K562 (cell line): ENCODE results near the gene MLLT3. TPM values are rescaled to one million over a fixed set of nuclear protein-coding genes. Genes with fewer than 3 reads are reported as not detected.

Source experiments
- ATAC-seq: fragments of 200-7000 bp; cut with Tn5 transposase; 3 replicates; pipeline ENCODE4 v1.9.1; 2020; ENCODE audit warnings: moderate library complexity
- BruUV-seq: library from RNA; stranded (reverse); fragments of 400-500 nt; replicated peaks from 2 replicates; lab custom pipeline; 2021; lab: Mats Ljungman, UMichigan
- CTCF ChIA-PET: fragments of 300-600 bp; formaldehyde crosslinking; extraction: SDS; loops from one replicate; lab custom pipeline; 2021; ENCODE audit warnings: low intra/inter-chr PET ratio; lab: Yijun Ruan, JAX
- POLR2A ChIA-PET: fragments of 300-600, 350-650 bp; sonication (Branson Sonifier 250); formaldehyde crosslinking; extraction: SDS; loops from one replicate; lab custom pipeline; 2021; ENCODE audit warnings: antibody characterized with exemption, inconsistent platforms; lab: Yijun Ruan, JAX
- DNase-seq, 4 experiments: peaks; one replicate each; pipeline versions ENCODE4 v3.0.0 to v3.0.0-alpha.2; 2011 to 2018; ENCODE audit warnings: low spot score in 3 of 4, mixed read lengths in 3 of 4; ENCODE audit errors: extremely low read depth in 1 of 4
- FAIRE-seq: peaks from 2 replicates; lab custom pipeline; 2011; peaks lifted over from hg19 to GRCh38; lab: Jason Lieb, UNC
- H2AFZ ChIP-seq: 2 replicates; pipeline ENCODE4 v1.6.0; 2011; ENCODE audit warnings: low read depth, low read length, control low read depth, inconsistent platforms
- H3K27ac ChIP-seq: fragments of 200-600 bp; 3 replicates; pipeline ENCODE4 v1.8.0; 2011; ENCODE audit warnings: low read depth, mild to moderate bottlenecking, control low read depth, inconsistent platforms, low read length, moderate library complexity, mixed read lengths; ENCODE audit errors: extremely low read depth
- H3K27me3 ChIP-seq, 2 experiments: fragments of 300-600 bp in 1 of 2; 2 replicates in 1 of 2; 3 replicates in 1 of 2; pipeline versions ENCODE4 v1.6.0 to v1.8.0; 2011; ENCODE audit warnings: inconsistent platforms in 2 of 2, low read length in 2 of 2, mild to moderate bottlenecking in 1 of 2, mixed read lengths in 1 of 2, moderate library complexity in 1 of 2; ENCODE audit not compliant: control insufficient read depth in 2 of 2, insufficient read depth in 2 of 2
- H3K36me3 ChIP-seq: fragments of 300-600 bp; 3 replicates; pipeline ENCODE4 v1.8.0; 2011; ENCODE audit warnings: mild to moderate bottlenecking, low read length, inconsistent platforms; ENCODE audit not compliant: control insufficient read depth, insufficient read depth
- H3K4me1 ChIP-seq, 2 experiments: fragments of 200-600 bp in 1 of 2; replicated peaks in 1 of 2; 2 replicates in 1 of 2; 3 replicates in 1 of 2; pipeline versions ENCODE4 v1.5.1 to v1.8.0; 2011; ENCODE audit warnings: inconsistent platforms in 2 of 2, low read length in 2 of 2, mild to moderate bottlenecking in 1 of 2, mixed read lengths in 1 of 2, moderate library complexity in 1 of 2; ENCODE audit not compliant: control insufficient read depth in 2 of 2, insufficient read depth in 2 of 2
- H3K4me2 ChIP-seq: 2 replicates; pipeline ENCODE4 v1.6.1; 2011; ENCODE audit warnings: low read length, control low read depth, inconsistent platforms, mixed read lengths; ENCODE audit not compliant: insufficient read depth
- H3K4me3 ChIP-seq: fragments of 200-600 bp; sonication (generic), shearing (Covaris generic); 2 replicates; pipeline ENCODE4 v1.5.1; 2016; ENCODE audit warnings: control low read depth, inconsistent platforms
- H3K79me2 ChIP-seq: fragments of 200-600 bp; 3 replicates; pipeline ENCODE4 v1.8.0; 2011; ENCODE audit warnings: low read length, inconsistent platforms; ENCODE audit not compliant: control insufficient read depth, insufficient read depth
- H3K9ac ChIP-seq, 2 experiments: 2 replicates each; pipeline versions ENCODE4 v1.6.0 to v1.6.1; 2011; ENCODE audit warnings: low read depth in 2 of 2, low read length in 2 of 2, control low read depth in 1 of 2, inconsistent platforms in 1 of 2, mild to moderate bottlenecking in 1 of 2, mixed read lengths in 1 of 2; ENCODE audit not compliant: insufficient read depth in 1 of 2
- H3K9me1 ChIP-seq: one replicate; pipeline ENCODE4 v1.6.0; 2011; ENCODE audit warnings: inconsistent platforms, mild to moderate bottlenecking, low read length, moderate library complexity; ENCODE audit not compliant: control insufficient read depth, insufficient read depth
- H3K9me3 ChIP-seq: replicated peaks from 2 replicates; pipeline ENCODE4 v1.5.1; 2011; ENCODE audit warnings: low read depth, low read length, inconsistent platforms; ENCODE audit not compliant: control insufficient read depth, insufficient read depth
- H4K20me1 ChIP-seq: replicated peaks from 2 replicates; pipeline ENCODE4 v1.6.1; 2011; ENCODE audit warnings: low read length, inconsistent platforms, mixed read lengths; ENCODE audit not compliant: control insufficient read depth, insufficient read depth
- BRD4 ChIP-seq: fragments of 200-600 bp; sonication (generic); IDR thresholded peaks from 2 replicates; pipeline ENCODE4 v1.6.1; 2017; ENCODE audit warnings: inconsistent platforms
- CBX2 ChIP-seq: fragments of 200-600 bp; sonication (generic); IDR thresholded peaks from one replicate; pipeline ENCODE4 v1.6.1; 2012; ENCODE audit warnings: mild to moderate bottlenecking, low read length, inconsistent platforms; ENCODE audit not compliant: insufficient read depth, poor library complexity, severe bottlenecking
- CHD2 ChIP-seq: IDR thresholded peaks from 2 replicates; pipeline ENCODE4 v1.6.1; 2011; ENCODE audit warnings: low read depth, low read length
- ETV1 ChIP-seq: fragments of 450-650 bp; conservative IDR thresholded peaks from 2 replicates; pipeline ENCODE4 v1.6.1; 2016; ENCODE audit warnings: missing genetic modification characterization, control low read depth, low read depth, missing compliant biosample characterization
- GATA2 ChIP-seq: sonication (generic); formaldehyde crosslinking; IDR thresholded peaks from 2 replicates; pipeline ENCODE4 v1.4.0; 2020; ENCODE audit warnings: mild to moderate bottlenecking, missing genetic modification reagents
- HCFC1 ChIP-seq: IDR thresholded peaks from 2 replicates; pipeline ENCODE4 v1.6.1; 2012; ENCODE audit warnings: low read depth, low read length, improper control_type of control experiment
- NCOA6 ChIP-seq: fragments of 450-650 bp; IDR thresholded peaks from 2 replicates; pipeline ENCODE4 v1.6.1; 2017; ENCODE audit warnings: mild to moderate bottlenecking
- POLR2A ChIP-seq: fragments of 450-650 bp; conservative IDR thresholded peaks from 2 replicates; pipeline ENCODE4 v1.6.1; 2016
- POLR2AphosphoS5 ChIP-seq: IDR thresholded peaks from 2 replicates; pipeline ENCODE4 v1.6.1; 2011; ENCODE audit warnings: mild to moderate bottlenecking, low read depth, low read length, moderate library complexity; ENCODE audit not compliant: control insufficient read depth, insufficient read depth
- PTBP1 ChIP-seq: fragments of 200-400 bp; formaldehyde crosslinking; IDR thresholded peaks from 2 replicates; pipeline ENCODE4 v1.6.1; 2017; ENCODE audit warnings: low read depth, low read length
- SIN3B ChIP-seq: fragments of 450-650 bp; IDR thresholded peaks from 2 replicates; pipeline ENCODE4 v1.6.1; 2017; ENCODE audit warnings: low read depth, mild to moderate bottlenecking, moderate library complexity
- SP2 ChIP-seq: IDR thresholded peaks from 2 replicates; pipeline ENCODE4 v1.6.1; 2011; ENCODE audit warnings: mild to moderate bottlenecking, low read depth, low read length, moderate library complexity; ENCODE audit not compliant: poor library complexity, severe bottlenecking; ENCODE audit errors: extremely low read depth
- ZFX ChIP-seq: sonication (generic); formaldehyde crosslinking; IDR thresholded peaks from 2 replicates; pipeline ENCODE4 v1.8.0; 2022; ENCODE audit warnings: mild to moderate bottlenecking, missing genetic modification reagents, moderate library complexity
- ZNF121 ChIP-seq: sonication (generic); formaldehyde crosslinking; conservative IDR thresholded peaks from 2 replicates; pipeline ENCODE4 v1.8.0; 2022; ENCODE audit warnings: missing genetic modification reagents
- ZNF217 ChIP-seq: sonication (generic); formaldehyde crosslinking; IDR thresholded peaks from 2 replicates; pipeline ENCODE4 v1.8.0; 2022; ENCODE audit warnings: mild to moderate bottlenecking, missing genetic modification reagents
- WGBS: fragments of 100-300 bp; shearing (Covaris generic); methylation state at CpG from one replicate; pipeline ENCODE4 v1.1.6; 2016; ENCODE audit warnings: low coverage, mixed read lengths; ENCODE audit not compliant: insufficient coverage; ENCODE audit errors: missing lambda C conversion rate; 5-methylcytosine and 5-hydroxymethylcytosine counted together
- in situ Hi-C: fragments of 300-500 bp; cut with MboI; formaldehyde crosslinking; loops from 4 replicates; pipeline ENCODE4 v1.15.0; 2018; ENCODE audit warnings: inconsistent platforms, mixed read lengths
- intact Hi-C: fragments of 100-400 bp; cut with micrococcal nuclease; formaldehyde crosslinking; loops from 2 replicates; pipeline ENCODE4 v1.14.2; 2022
- polyA plus RNA-seq, 8 experiments: library from polyadenylated mRNA; depleted of rRNA in 4 of 8; stranded (reverse) in 5 of 8; unstranded in 3 of 8; fragments of >200 nt; fragmentation: Nextera tagmentation in 2 of 8; fragmentation: Illumina TruSeq in 1 of 8; extraction: Ambion mirVana in 2 of 8; extraction: Trizol in 1 of 8; gene quantifications; 2 replicates each; pipeline versions ENCODE4 v1.2.1 to v1.2.3, GENCODE V29; 2011 to 2014; ENCODE audit warnings: inconsistent platforms in 1 of 8, missing spikeins in 1 of 8
- total RNA-seq, 7 experiments: library from RNA; depleted of rRNA in 6 of 7; stranded (reverse); fragments of >200 nt in 6 of 7; fragmentation: Illumina TruSeq in 2 of 7; extraction: Trizol in 2 of 7; gene quantifications; 2 replicates each; pipeline versions ENCODE4 v1.2.1 to v1.2.3, GENCODE V29; 2011 to 2021; ENCODE audit warnings: low replicate concordance in 1 of 7
- TF ChIP-seq, protein P1 (sequence below), 2 experiments: fragments of 450-650 bp in 1 of 2; sonication (generic) in 1 of 2; formaldehyde crosslinking in 1 of 2; IDR thresholded peaks; 2 replicates each; pipeline versions ENCODE4 v1.7.1 to v1.9.0; 2016 to 2022; ENCODE audit warnings: inconsistent platforms in 1 of 2, mild to moderate bottlenecking in 1 of 2, missing genetic modification reagents in 1 of 2

The MLLT3 gene
- total and polyA plus RNA-seq, 9 of the 15 experiments (the other 6 are each of a cell fraction or from before 2014, with no cell fraction given), result 0.07 to 0.42 (median 0.22) TPM; not detected in 4

GRCh38 chr9:20379804-20380225, 242.5 kb downstream of the MLLT3 start:
- ATAC-seq, result no peak
- Histone ChIP-seq H3K79me2 (no peaks in the 10 kb centered on the region), H3K9me3 (no peaks in the 10 kb centered on the region), H3K4me2 (no peak overlapping the region), H3K27me3 (no peaks in the 10 kb centered on the region), H2AFZ (no peak overlapping the region), H3K4me3 (no peak overlapping the region), H3K4me1 (no peaks in the 10 kb centered on the region), H3K27ac (no peak overlapping the region), H4K20me1 (no peaks in the 10 kb centered on the region)
- CTCF ChIA-PET, result no interaction called here
- no peak for FAIRE-seq
- intact Hi-C loops (no loop called here), in situ Hi-C loops (no loop called here)
- no TSS peak for BruUV-seq
- 0% methylated on average over 2 of the region's 2 CpGs for WGBS
- TF ChIP-seq ZFX, result no peak
- TF ChIP-seq, protein P1, sequence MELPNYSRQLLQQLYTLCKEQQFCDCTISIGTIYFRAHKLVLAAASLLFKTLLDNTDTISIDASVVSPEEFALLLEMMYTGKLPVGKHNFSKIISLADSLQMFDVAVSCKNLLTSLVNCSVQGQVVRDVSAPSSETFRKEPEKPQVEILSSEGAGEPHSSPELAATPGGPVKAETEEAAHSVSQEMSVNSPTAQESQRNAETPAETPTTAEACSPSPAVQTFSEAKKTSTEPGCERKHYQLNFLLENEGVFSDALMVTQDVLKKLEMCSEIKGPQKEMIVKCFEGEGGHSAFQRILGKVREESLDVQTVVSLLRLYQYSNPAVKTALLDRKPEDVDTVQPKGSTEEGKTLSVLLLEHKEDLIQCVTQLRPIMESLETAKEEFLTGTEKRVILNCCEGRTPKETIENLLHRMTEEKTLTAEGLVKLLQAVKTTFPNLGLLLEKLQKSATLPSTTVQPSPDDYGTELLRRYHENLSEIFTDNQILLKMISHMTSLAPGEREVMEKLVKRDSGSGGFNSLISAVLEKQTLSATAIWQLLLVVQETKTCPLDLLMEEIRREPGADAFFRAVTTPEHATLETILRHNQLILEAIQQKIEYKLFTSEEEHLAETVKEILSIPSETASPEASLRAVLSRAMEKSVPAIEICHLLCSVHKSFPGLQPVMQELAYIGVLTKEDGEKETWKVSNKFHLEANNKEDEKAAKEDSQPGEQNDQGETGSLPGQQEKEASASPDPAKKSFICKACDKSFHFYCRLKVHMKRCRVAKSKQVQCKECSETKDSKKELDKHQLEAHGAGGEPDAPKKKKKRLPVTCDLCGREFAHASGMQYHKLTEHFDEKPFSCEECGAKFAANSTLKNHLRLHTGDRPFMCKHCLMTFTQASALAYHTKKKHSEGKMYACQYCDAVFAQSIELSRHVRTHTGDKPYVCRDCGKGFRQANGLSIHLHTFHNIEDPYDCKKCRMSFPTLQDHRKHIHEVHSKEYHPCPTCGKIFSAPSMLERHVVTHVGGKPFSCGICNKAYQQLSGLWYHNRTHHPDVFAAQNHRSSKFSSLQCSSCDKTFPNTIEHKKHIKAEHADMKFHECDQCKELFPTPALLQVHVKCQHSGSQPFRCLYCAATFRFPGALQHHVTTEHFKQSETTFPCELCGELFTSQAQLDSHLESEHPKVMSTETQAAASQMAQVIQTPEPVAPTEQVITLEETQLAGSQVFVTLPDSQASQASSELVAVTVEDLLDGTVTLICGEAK (IDR thresholded peaks at IDR 0.05), result no peak
- TF ChIP-seq, protein P1 (CRISPR knock-in tag; IDR thresholded peaks at IDR 0.05), result no peak
- TF ChIP-seq ZNF217, result no peak
- TF ChIP-seq CHD2, result no peak
- no peak for TF ChIP-seq GATA2 (CRISPR knock-in tag)
- TF ChIP-seq ZNF121, result no peak
- TF ChIP-seq CBX2, result no peak
- TF ChIP-seq SP2, result no peak
- no peak for TF ChIP-seq ETV1 (tag)
- no peak for TF ChIP-seq POLR2AphosphoS5
- no peak for TF ChIP-seq HCFC1
- TF ChIP-seq BRD4, result no peak
- TF ChIP-seq SIN3B, result no peak
- TF ChIP-seq PTBP1, result no peak
- TF ChIP-seq NCOA6, result no peak
- TF ChIP-seq POLR2A, result no peak
- TF ChIP-seq, all 486 proteins: peak for 0
- POLR2A ChIA-PET, result no interaction called here
- no peaks in the 10 kb centered on the region for H3K36me3 ChIP-seq
- no peaks in the 10 kb centered on the region for H3K9me1 ChIP-seq
- H3K9ac ChIP-seq, result no peak overlapping the region
- DNase-seq, result no peak
